Neural crest cell (in vitro differentiated cells): ENCODE measurements around the gene CNN2. TPM values are rescaled to one million over a fixed set of nuclear protein-coding genes. Genes with fewer than 3 reads are reported as not detected.
A peak's percentile ranks its signal among the peaks of the same experiment; 100 is the strongest.

Experiments used
- DNase-seq: peaks from one replicate; pipeline ENCODE4 v3.0.0; 2021; ENCODE audit warnings: low read depth, mixed read lengths, low spot score
- H3K27ac Mint-ChIP-seq: one replicate; pipeline ENCODE4 v1.8.0; 2021; ENCODE audit warnings: mild to moderate bottlenecking, mixed read lengths; ENCODE audit not compliant: unreplicated experiment
- H3K27me3 Mint-ChIP-seq: 2 replicates; pipeline ENCODE4 v1.8.0; 2021; ENCODE audit warnings: low read depth, mild to moderate bottlenecking, mixed read lengths
- H3K36me3 Mint-ChIP-seq: 2 replicates; pipeline ENCODE4 v1.8.0; 2021; ENCODE audit warnings: low read depth, mild to moderate bottlenecking, mixed read lengths
- H3K4me1 Mint-ChIP-seq: 2 replicates; pipeline ENCODE4 v1.8.0; 2021; ENCODE audit warnings: mixed read lengths
- H3K4me3 Mint-ChIP-seq: one replicate; pipeline ENCODE4 v1.8.0; 2021; ENCODE audit warnings: mild to moderate bottlenecking, mixed read lengths
- H3K9me3 Mint-ChIP-seq: 2 replicates; pipeline ENCODE4 v1.8.0; 2021; ENCODE audit warnings: mixed read lengths
- total RNA-seq: library from RNA; stranded (reverse); gene quantifications from 2 replicates; pipeline ENCODE4 v1.2.1, GENCODE V29; 2021
- TF ChIP-seq, protein P1 (sequence below): fragments of 200-600 bp; sonication (generic); conservative IDR thresholded peaks from 2 replicates; pipeline ENCODE4 v1.5.0; 2021; ENCODE audit warnings: antibody characterized with exemption, mild to moderate bottlenecking

Gene CNN2
- total RNA-seq, 1 donor from 2014 or later = 140 TPM

DNA sequence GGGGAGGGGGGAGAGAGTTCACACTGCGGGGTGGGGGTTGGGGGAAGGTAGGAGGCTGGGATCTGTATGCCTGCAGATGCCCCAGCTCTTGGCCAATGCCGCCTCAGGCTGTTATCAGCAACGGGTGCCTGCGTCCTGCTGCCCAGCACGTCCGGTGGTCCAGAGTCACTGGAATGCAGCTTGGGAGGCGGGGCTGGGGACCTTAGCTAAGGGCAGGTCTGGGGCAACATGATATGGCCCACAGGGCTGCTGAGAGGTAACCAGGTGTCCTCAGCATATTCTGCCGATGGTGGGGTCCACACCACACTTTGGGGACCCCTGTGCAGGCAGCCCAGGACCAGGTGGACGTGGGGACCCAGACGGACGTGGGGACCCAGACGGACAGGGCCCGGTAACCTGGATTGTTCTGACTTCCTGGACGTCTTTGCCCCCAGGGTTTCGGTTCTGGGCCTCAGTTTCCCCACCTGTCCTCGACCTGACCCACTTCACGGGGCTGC is 39.9 kb downstream of the CNN2 start:
- TF ChIP-seq, protein P1, sequence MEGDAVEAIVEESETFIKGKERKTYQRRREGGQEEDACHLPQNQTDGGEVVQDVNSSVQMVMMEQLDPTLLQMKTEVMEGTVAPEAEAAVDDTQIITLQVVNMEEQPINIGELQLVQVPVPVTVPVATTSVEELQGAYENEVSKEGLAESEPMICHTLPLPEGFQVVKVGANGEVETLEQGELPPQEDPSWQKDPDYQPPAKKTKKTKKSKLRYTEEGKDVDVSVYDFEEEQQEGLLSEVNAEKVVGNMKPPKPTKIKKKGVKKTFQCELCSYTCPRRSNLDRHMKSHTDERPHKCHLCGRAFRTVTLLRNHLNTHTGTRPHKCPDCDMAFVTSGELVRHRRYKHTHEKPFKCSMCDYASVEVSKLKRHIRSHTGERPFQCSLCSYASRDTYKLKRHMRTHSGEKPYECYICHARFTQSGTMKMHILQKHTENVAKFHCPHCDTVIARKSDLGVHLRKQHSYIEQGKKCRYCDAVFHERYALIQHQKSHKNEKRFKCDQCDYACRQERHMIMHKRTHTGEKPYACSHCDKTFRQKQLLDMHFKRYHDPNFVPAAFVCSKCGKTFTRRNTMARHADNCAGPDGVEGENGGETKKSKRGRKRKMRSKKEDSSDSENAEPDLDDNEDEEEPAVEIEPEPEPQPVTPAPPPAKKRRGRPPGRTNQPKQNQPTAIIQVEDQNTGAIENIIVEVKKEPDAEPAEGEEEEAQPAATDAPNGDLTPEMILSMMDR = no peak
- no peaks in the 10 kb centered on the region for H3K9me3 Mint-ChIP-seq
- DNase-seq = no peak
- no peak overlapping the region for H3K4me3 Mint-ChIP-seq
- peaks cover 4% of the 10 kb centered on the region for H3K4me1 Mint-ChIP-seq
- H3K27ac Mint-ChIP-seq = no peak overlapping the region
- no peaks in the 10 kb centered on the region for H3K36me3 Mint-ChIP-seq
- H3K27me3 Mint-ChIP-seq = peaks cover 58% of the 10 kb centered on the region

DNA sequence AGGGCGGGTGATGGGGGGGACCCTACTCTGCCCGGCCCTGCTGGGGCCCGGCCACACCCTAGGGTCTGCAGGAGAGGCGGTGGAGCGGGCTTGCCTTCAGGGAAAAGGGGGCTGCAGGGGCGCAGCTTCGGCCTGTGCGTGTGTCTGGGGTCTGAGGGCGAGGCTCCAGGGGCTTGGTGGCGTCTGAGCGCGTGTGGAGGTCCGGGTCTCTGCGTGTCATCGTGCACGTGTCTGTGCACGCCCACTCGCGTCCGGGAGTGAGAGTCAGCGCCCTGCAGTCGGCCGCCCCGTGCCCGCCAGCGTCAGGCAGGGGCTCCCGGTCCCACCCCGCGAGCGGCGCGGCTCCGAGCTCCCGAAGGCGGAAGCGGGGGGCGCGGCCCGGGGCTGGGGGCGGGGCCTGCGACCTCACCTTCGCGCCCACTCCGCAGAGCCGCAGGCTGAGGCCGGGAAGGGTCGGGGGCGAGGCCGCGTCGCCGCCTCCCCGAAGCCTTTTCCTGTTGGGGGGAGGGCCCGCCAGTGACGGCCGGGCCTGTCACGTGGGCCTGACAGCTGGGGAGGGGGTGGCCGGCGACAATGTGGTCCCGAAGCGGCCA is 40.4 kb downstream of the CNN2 start, which contains the start of gene ARHGAP45:
ARHGAP45 (plus strand) TSS at position 420 of the 593 bp plus-strand sequence. CDS start 239 bp downstream, outside the sequence.
- no peak within 1 kb of the TSS for H3K27ac Mint-ChIP-seq

DNA sequence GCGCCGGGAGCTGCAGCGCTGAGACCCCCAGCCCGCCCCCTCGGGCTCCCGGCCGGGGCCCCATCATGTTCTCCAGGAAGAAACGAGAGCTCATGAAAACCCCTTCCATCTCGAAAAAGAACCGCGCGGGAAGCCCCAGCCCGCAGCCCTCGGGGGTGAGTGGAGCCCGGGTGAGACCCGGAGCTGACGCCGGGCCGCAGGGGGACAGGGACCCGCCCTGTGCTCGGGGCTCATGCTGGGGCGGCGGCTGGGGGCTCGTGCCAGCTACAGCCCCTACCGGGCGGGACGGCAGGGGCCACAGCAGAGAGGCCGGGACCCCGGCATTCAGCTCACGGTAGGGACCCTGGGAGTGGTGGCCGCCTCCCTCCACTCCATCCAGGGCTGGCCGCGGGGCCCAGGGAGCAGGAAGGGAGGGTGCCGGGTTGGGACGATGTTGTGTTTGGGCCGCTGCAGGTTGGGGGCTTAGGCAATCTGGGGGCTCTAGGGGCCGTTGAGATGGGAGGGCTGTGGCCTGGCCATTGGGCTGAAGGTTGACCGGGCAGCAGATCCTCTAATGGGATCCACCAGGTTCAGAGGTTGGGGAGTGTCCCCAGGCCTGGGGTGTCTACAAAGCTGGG is 41.0 kb downstream of the CNN2 start:
- Mint-ChIP-seq H3K4me1 (peaks cover 9% of the 10 kb centered on the region), H3K27me3 (peaks cover 68% of the 10 kb centered on the region), H3K9me3 (no peaks in the 10 kb centered on the region), H3K4me3 (no peak overlapping the region), H3K27ac (no peak overlapping the region), H3K36me3 (no peaks in the 10 kb centered on the region)
- no peak for DNase-seq
- TF ChIP-seq, protein P1 = no peak

More for the DNA sequence above, 40.4 kb downstream of the CNN2 start, which contains the start of gene ARHGAP45:
- no peaks in the 10 kb centered on the region for H3K36me3 Mint-ChIP-seq
- DNase-seq = no peak
- no peak within 1 kb of the TSS for H3K4me3 Mint-ChIP-seq
- H3K4me1 Mint-ChIP-seq = peaks cover 7% of the 10 kb centered on the region
- H3K9me3 Mint-ChIP-seq = no peaks in the 10 kb centered on the region
- H3K27me3 Mint-ChIP-seq = peaks cover 61% of the 10 kb centered on the region
- TF ChIP-seq, protein P1 = no peak

DNA sequence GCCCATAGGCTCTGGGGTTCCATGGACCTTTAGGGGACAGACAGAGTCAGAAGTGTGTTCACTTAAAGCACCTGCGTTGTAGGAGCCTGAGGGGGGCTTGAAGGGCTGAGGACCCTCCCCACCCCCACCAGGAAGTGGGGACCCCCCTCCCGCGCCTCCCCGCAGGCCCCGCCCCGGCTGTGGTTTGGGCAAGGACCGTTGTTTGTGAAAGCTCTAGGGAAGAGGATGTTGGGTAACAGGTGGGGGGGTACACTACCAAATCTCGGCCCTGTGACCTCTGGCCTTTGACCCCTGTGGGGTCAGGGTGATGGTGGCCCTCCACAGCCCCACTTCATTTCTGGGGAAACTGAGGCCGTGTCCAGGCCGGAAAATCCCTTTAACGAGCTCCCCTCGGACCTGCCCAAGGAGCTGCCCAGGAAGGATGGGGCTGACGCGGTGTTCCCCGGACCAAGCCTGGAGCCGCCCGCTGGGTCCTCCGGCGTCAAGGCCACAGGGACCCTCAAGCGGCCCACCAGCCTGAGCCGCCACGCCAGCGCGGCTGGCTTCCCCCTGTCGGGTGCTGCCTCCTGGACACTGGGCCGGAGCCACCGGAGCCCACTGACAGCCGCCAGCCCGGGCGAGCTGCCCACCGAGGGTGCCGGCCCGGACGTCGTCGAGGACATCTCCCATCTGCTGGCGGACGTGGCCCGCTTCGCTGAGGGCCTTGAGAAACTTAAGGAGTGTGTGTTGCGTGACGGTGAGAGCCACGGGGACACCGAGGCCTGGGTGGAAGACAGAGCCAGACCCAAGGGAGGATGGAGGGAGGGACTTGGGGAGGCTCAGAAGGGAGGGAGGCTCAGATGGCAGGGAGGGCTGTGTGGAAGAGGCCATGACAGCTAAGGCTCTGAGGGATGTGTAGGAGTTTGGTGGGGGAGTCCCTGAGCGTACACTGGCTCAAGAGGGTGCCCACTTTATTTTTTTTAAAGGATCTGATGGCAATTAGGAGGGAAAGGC is 41.9 kb downstream of the CNN2 start:
- TF ChIP-seq, protein P1 = no peak
- no peak overlapping the region for H3K27ac Mint-ChIP-seq

More for the DNA sequence above, 41.9 kb downstream of the CNN2 start:
- Mint-ChIP-seq H3K36me3 (no peaks in the 10 kb centered on the region), H3K9me3 (no peaks in the 10 kb centered on the region), H3K27me3 (peaks cover 76% of the 10 kb centered on the region), H3K4me3 (peak overlapping the region; percentile 14), H3K4me1 (peaks cover 9% of the 10 kb centered on the region)
- no peak for DNase-seq
